ENCODE measurements around the gene BRPF1.

BRPF1 gene

DNA sequence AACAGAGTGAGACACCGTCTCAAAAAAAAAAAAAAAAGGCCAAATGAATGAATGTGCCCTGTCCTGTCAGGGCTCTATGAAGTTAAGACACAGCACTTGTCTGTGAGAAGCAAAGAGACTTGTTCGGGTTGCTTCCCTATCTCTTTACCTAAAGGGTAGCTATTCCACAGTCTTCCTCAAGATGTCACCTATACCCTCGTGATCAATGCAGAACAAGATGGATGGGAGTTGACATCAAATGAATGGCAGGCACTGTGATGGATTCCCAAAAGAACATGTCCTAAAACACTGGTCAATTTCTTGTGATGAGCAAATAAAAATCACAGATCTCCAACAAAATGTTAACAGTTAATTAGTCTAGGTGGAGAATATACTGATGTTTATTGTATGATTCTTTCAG is 51.2 kb downstream of the BRPF1 start:
- H3K36me3 ChIP-seq = no peaks in the 10 kb centered on the region
- H3K4me1 ChIP-seq = peaks cover 3% of the 10 kb centered on the region; the same call in 1 of the 2 replicates
- no peaks in the 10 kb centered on the region for H3K27me3 ChIP-seq
- no peaks in the 10 kb centered on the region for H3K9me3 ChIP-seq
- DNase-seq = no peak
- TF ChIP-seq CTCF (IDR thresholded peaks at IDR 0.05; ENCODE audit: low read depth, low read length) = peak; percentile 35
- no peak overlapping the region for H3K4me3 ChIP-seq (ENCODE audit: low read depth, low read length)

DNA sequence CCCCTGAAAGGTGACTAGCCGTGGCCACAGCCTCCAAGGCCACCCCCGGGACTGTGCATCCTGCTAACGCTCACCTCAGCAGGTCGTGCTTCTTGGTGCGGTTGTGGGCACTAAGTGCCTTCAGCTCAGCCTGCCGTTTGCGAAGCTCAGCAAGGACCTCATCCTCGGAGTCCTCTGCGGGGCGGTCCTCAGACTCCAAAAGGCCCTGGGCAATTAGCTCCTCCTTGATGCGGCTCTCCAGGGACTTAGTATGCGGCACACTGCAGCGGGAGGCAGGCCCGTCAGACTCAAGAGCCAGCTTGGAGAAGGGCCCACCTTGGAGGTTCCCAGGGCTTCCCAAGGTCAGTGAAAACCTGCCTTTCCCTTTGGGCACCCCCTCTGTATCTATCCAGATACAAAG is 52.4 kb downstream of the BRPF1 start:
- H3K36me3 ChIP-seq = no peaks in the 10 kb centered on the region

DNA sequence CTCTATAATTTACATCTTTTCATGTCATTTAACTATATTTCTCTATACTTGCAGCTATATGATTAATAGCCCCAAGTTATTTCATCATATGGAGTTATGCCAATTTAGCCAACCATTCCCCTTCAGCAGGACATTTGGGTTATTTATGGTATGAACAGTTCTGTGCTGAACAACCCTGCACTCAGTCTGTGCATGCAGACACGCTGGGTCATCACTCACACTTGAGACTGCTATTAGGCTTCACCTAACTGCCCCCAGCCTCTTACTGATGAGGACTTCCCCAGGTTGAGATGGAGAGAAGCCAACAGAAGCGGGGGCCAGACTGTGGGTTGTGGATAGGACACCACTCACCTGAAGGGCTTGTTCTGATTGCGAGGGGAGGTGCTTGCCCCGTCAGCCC is 53.4 kb downstream of the BRPF1 start:
- Histone ChIP-seq H3K4me3 (ENCODE audit: low read depth, low read length) (no peak overlapping the region), H3K9me3 (no peaks in the 10 kb centered on the region), H3K36me3 (no peaks in the 10 kb centered on the region), H3K4me1 (peaks cover 3% of the 10 kb centered on the region; the same call in 1 of the 2 replicates), H3K27me3 (no peaks in the 10 kb centered on the region)
- no peak for DNase-seq
- TF ChIP-seq CTCF (IDR thresholded peaks at IDR 0.05; ENCODE audit: low read depth, low read length) = no peak

More for the DNA sequence above, 52.4 kb downstream of the BRPF1 start:
- Histone ChIP-seq H3K27me3 (no peaks in the 10 kb centered on the region), H3K4me3 (ENCODE audit: low read depth, low read length) (no peak overlapping the region), H3K4me1 (peaks cover 3% of the 10 kb centered on the region; the same call in 1 of the 2 replicates), H3K9me3 (no peaks in the 10 kb centered on the region)
- TF ChIP-seq CTCF (IDR thresholded peaks at IDR 0.05; ENCODE audit: low read depth, low read length) = no peak
- DNase-seq = no peak

GRCh38 chr3:9785602-9786001 is 54.1 kb downstream of the BRPF1 start:
- no peak for TF ChIP-seq CTCF (IDR thresholded peaks at IDR 0.05; ENCODE audit: low read depth, low read length)
- Histone ChIP-seq H3K27me3 (no peaks in the 10 kb centered on the region), H3K9me3 (no peaks in the 10 kb centered on the region), H3K36me3 (no peaks in the 10 kb centered on the region), H3K4me3 (ENCODE audit: low read depth, low read length) (no peak overlapping the region), H3K4me1 (peaks cover 3% of the 10 kb centered on the region; the same call in 1 of the 2 replicates)
- peak; percentile 44 for DNase-seq

DNA sequence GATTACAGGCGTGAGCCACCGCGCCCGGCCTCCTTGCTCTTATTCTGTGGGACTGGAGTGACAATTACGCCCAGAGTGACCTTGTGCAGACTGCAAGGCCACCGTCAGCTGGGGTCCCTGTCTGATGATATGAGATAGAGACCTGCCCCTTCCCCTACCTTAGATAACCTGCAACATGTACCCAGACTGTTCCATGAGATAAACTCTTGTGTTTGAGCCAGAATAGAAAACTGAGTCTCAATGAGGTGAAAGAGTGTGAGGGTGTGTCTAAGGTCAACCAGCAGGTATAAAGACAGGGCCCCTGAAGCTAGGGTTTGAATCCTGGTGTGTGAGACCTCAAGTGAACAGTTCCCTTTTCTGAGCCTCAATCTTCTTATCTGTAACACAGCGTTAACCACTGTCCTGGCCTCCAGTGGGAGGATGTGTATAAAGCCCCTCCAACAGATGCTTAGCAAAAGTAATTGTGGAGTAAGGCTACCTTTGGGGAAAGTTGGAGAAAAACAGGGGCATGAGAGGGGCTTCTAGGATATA is 54.7 kb downstream of the BRPF1 start:
- Histone ChIP-seq H3K4me3 (ENCODE audit: low read depth, low read length) (no peak overlapping the region), H3K27me3 (no peaks in the 10 kb centered on the region), H3K9me3 (no peaks in the 10 kb centered on the region), H3K36me3 (no peaks in the 10 kb centered on the region), H3K4me1 (peaks cover 3% of the 10 kb centered on the region; the same call in 1 of the 2 replicates)
- no peak for DNase-seq
- TF ChIP-seq CTCF (IDR thresholded peaks at IDR 0.05; ENCODE audit: low read depth, low read length) = no peak

GRCh38 chr3:9786825-9787669 is 55.5 kb downstream of the BRPF1 start:
- TF ChIP-seq CTCF (IDR thresholded peaks at IDR 0.05; ENCODE audit: low read depth, low read length) = peak; percentile 33; the same call in 1 of the 2 replicates
- H3K4me3 ChIP-seq (ENCODE audit: low read depth, low read length) = no peak overlapping the region
- H3K4me1 ChIP-seq = peaks cover 3% of the 10 kb centered on the region; the same call in 1 of the 2 replicates
- no peak for DNase-seq
- no peaks in the 10 kb centered on the region for H3K27me3 ChIP-seq
- H3K36me3 ChIP-seq = no peaks in the 10 kb centered on the region
- H3K9me3 ChIP-seq = no peaks in the 10 kb centered on the region
